ENCODE measurements around the gene XRCC5.
"Not testable (repeated sequence)": the region's sequence is repeated elsewhere in the genome, so short reads cannot be mapped to it uniquely, and the experiment has no call there.

The XRCC5 gene

GRCh38 chr2:216131175-216131926 is 22.2 kb downstream of the XRCC5 start:
- TF ChIP-seq CTCF (IDR thresholded peaks at IDR 0.05; ENCODE audit: borderline replicate concordance, insufficient read depth, low read depth, low read length): no peak
- H3K4me3 ChIP-seq (ENCODE audit: low read depth, low read length): no peak overlapping the region

- TF ChIP-seq CTCF (IDR thresholded peaks at IDR 0.05; ENCODE audit: borderline replicate concordance, insufficient read depth, low read depth, low read length): no peak
- no peak overlapping the region for H3K4me3 ChIP-seq (ENCODE audit: low read depth, low read length)
Measured at GRCh38 chr2:216132585-216132984, 23.4 kb downstream of the XRCC5 start.

GRCh38 chr2:216133397-216133796 is 24.2 kb downstream of the XRCC5 start:
- TF ChIP-seq CTCF (IDR thresholded peaks at IDR 0.05; ENCODE audit: borderline replicate concordance, insufficient read depth, low read depth, low read length): no peak
- H3K4me3 ChIP-seq (ENCODE audit: low read depth, low read length): no peak overlapping the region

- TF ChIP-seq CTCF (IDR thresholded peaks at IDR 0.05; ENCODE audit: borderline replicate concordance, insufficient read depth, low read depth, low read length): no peak
- H3K4me3 ChIP-seq (ENCODE audit: low read depth, low read length): no peak overlapping the region
Measured at GRCh38 chr2:216134958-216135541, 25.9 kb downstream of the XRCC5 start.

- no peak overlapping the region for H3K4me3 ChIP-seq (ENCODE audit: low read depth, low read length)
- peak; percentile 54; the same call in 1 of the 2 replicates for TF ChIP-seq CTCF (IDR thresholded peaks at IDR 0.05; ENCODE audit: borderline replicate concordance, insufficient read depth, low read depth, low read length)
Measured at GRCh38 chr2:216139884-216140283, 30.7 kb downstream of the XRCC5 start.

GRCh38 chr2:216141516-216141915 is 32.4 kb downstream of the XRCC5 start:
- H3K4me3 ChIP-seq (ENCODE audit: low read depth, low read length): not testable (repeated sequence)

- TF ChIP-seq CTCF (IDR thresholded peaks at IDR 0.05; ENCODE audit: borderline replicate concordance, insufficient read depth, low read depth, low read length): no peak
- no peak overlapping the region for H3K4me3 ChIP-seq (ENCODE audit: low read depth, low read length)
Measured at GRCh38 chr2:216142540-216142939, 33.4 kb downstream of the XRCC5 start.
